Amniotic epithelial cell (primary cell): ENCODE measurements around the gene COMMD7.

Experiments
- DNase-seq: peaks from one replicate; pipeline ENCODE4 v3.0.0-alpha.2; 2010; ENCODE audit warnings: low read depth

The COMMD7 gene

GRCh38 chr20:32743237-32744112 lies at the start of gene COMMD7:
TSS of gene COMMD7 (minus strand) at chr20:32743467. CDS start at chr20:32743391, 76 bp downstream.
- peak; percentile 47 for DNase-seq

GRCh38 chr20:32792731-32793458 lies 49.6 kb upstream of the COMMD7 start:
- DNase-seq = no peak

- peak; percentile 74 for DNase-seq
Measured at GRCh38 chr20:32792316-32792715, 49.0 kb upstream of the COMMD7 start.

- DNase-seq = no peak
Measured at GRCh38 chr20:32790751-32791057, 47.4 kb upstream of the COMMD7 start.

GRCh38 chr20:32789896-32790750 lies 46.9 kb upstream of the COMMD7 start:
- peak; percentile 62 for DNase-seq

GRCh38 chr20:32787168-32787567 lies 43.9 kb upstream of the COMMD7 start:
- DNase-seq = no peak

GRCh38 chr20:32786059-32786760 lies 42.9 kb upstream of the COMMD7 start:
- DNase-seq = no peak

GRCh38 chr20:32784369-32785080 lies 41.3 kb upstream of the COMMD7 start:
- no peak for DNase-seq

GRCh38 chr20:32780749-32781655 lies 37.7 kb upstream of the COMMD7 start:
- no peak for DNase-seq

- no peak for DNase-seq
Measured at GRCh38 chr20:32780278-32780677, 37.0 kb upstream of the COMMD7 start.

- no peak for DNase-seq
Measured at GRCh38 chr20:32779500-32780211, 36.4 kb upstream of the COMMD7 start.

GRCh38 chr20:32777177-32777956 lies 34.1 kb upstream of the COMMD7 start:
- DNase-seq = no peak

- DNase-seq = no peak
Measured at GRCh38 chr20:32775336-32775991, 32.2 kb upstream of the COMMD7 start.

- no peak for DNase-seq
Measured at GRCh38 chr20:32773855-32774254, 30.6 kb upstream of the COMMD7 start.

- no peak for DNase-seq
Measured at GRCh38 chr20:32773223-32773622, 30.0 kb upstream of the COMMD7 start.

- DNase-seq = no peak
Measured at GRCh38 chr20:32772046-32772445, 28.8 kb upstream of the COMMD7 start.

- no peak for DNase-seq
Measured at GRCh38 chr20:32767418-32768198, 24.3 kb upstream of the COMMD7 start.
